K562 (cell line): ENCODE measurements around the gene DNER. TPM values are rescaled to one million over a fixed set of nuclear protein-coding genes. Genes with fewer than 3 reads are reported as not detected.

Source experiments
- ATAC-seq: fragments of 200-7000 bp; cut with Tn5 transposase; 3 replicates; pipeline ENCODE4 v1.9.1; 2020; ENCODE audit warnings: moderate library complexity
- BruUV-seq: library from RNA; stranded (reverse); fragments of 400-500 nt; replicated peaks from 2 replicates; lab custom pipeline; 2021; lab: Mats Ljungman, UMichigan
- CTCF ChIA-PET: fragments of 300-600 bp; formaldehyde crosslinking; extraction: SDS; loops from one replicate; lab custom pipeline; 2021; ENCODE audit warnings: low intra/inter-chr PET ratio; lab: Yijun Ruan, JAX
- POLR2A ChIA-PET: fragments of 300-600, 350-650 bp; sonication (Branson Sonifier 250); formaldehyde crosslinking; extraction: SDS; loops from one replicate; lab custom pipeline; 2021; ENCODE audit warnings: antibody characterized with exemption, inconsistent platforms; lab: Yijun Ruan, JAX
- DNase-seq, 4 experiments: peaks; one replicate each; pipeline versions ENCODE4 v3.0.0 to v3.0.0-alpha.2; 2011 to 2018; ENCODE audit warnings: low spot score in 3 of 4, mixed read lengths in 3 of 4; ENCODE audit errors: extremely low read depth in 1 of 4
- FAIRE-seq: peaks from 2 replicates; lab custom pipeline; 2011; peaks lifted over from hg19 to GRCh38; lab: Jason Lieb, UNC
- H2AFZ ChIP-seq: 2 replicates; pipeline ENCODE4 v1.6.0; 2011; ENCODE audit warnings: low read depth, low read length, control low read depth, inconsistent platforms
- H3K27ac ChIP-seq: fragments of 200-600 bp; 3 replicates; pipeline ENCODE4 v1.8.0; 2011; ENCODE audit warnings: low read depth, mild to moderate bottlenecking, control low read depth, inconsistent platforms, low read length, moderate library complexity, mixed read lengths; ENCODE audit errors: extremely low read depth
- H3K27me3 ChIP-seq, 2 experiments: fragments of 300-600 bp in 1 of 2; 2 replicates in 1 of 2; 3 replicates in 1 of 2; pipeline versions ENCODE4 v1.6.0 to v1.8.0; 2011; ENCODE audit warnings: inconsistent platforms in 2 of 2, low read length in 2 of 2, mild to moderate bottlenecking in 1 of 2, mixed read lengths in 1 of 2, moderate library complexity in 1 of 2; ENCODE audit not compliant: control insufficient read depth in 2 of 2, insufficient read depth in 2 of 2
- H3K36me3 ChIP-seq: fragments of 300-600 bp; 3 replicates; pipeline ENCODE4 v1.8.0; 2011; ENCODE audit warnings: mild to moderate bottlenecking, low read length, inconsistent platforms; ENCODE audit not compliant: control insufficient read depth, insufficient read depth
- H3K4me1 ChIP-seq, 2 experiments: fragments of 200-600 bp in 1 of 2; replicated peaks in 1 of 2; 2 replicates in 1 of 2; 3 replicates in 1 of 2; pipeline versions ENCODE4 v1.5.1 to v1.8.0; 2011; ENCODE audit warnings: inconsistent platforms in 2 of 2, low read length in 2 of 2, mild to moderate bottlenecking in 1 of 2, mixed read lengths in 1 of 2, moderate library complexity in 1 of 2; ENCODE audit not compliant: control insufficient read depth in 2 of 2, insufficient read depth in 2 of 2
- H3K4me2 ChIP-seq: 2 replicates; pipeline ENCODE4 v1.6.1; 2011; ENCODE audit warnings: low read length, control low read depth, inconsistent platforms, mixed read lengths; ENCODE audit not compliant: insufficient read depth
- H3K4me3 ChIP-seq: fragments of 200-600 bp; sonication (generic), shearing (Covaris generic); 2 replicates; pipeline ENCODE4 v1.5.1; 2016; ENCODE audit warnings: control low read depth, inconsistent platforms
- H3K79me2 ChIP-seq: fragments of 200-600 bp; 3 replicates; pipeline ENCODE4 v1.8.0; 2011; ENCODE audit warnings: low read length, inconsistent platforms; ENCODE audit not compliant: control insufficient read depth, insufficient read depth
- H3K9ac ChIP-seq, 2 experiments: 2 replicates each; pipeline versions ENCODE4 v1.6.0 to v1.6.1; 2011; ENCODE audit warnings: low read depth in 2 of 2, low read length in 2 of 2, control low read depth in 1 of 2, inconsistent platforms in 1 of 2, mild to moderate bottlenecking in 1 of 2, mixed read lengths in 1 of 2; ENCODE audit not compliant: insufficient read depth in 1 of 2
- H3K9me1 ChIP-seq: one replicate; pipeline ENCODE4 v1.6.0; 2011; ENCODE audit warnings: inconsistent platforms, mild to moderate bottlenecking, low read length, moderate library complexity; ENCODE audit not compliant: control insufficient read depth, insufficient read depth
- H3K9me3 ChIP-seq: replicated peaks from 2 replicates; pipeline ENCODE4 v1.5.1; 2011; ENCODE audit warnings: low read depth, low read length, inconsistent platforms; ENCODE audit not compliant: control insufficient read depth, insufficient read depth
- H4K20me1 ChIP-seq: replicated peaks from 2 replicates; pipeline ENCODE4 v1.6.1; 2011; ENCODE audit warnings: low read length, inconsistent platforms, mixed read lengths; ENCODE audit not compliant: control insufficient read depth, insufficient read depth
- EP400 ChIP-seq: fragments of 450-650 bp; IDR thresholded peaks from 2 replicates; pipeline ENCODE4 v1.6.1; 2017; ENCODE audit warnings: antibody characterized with exemption, mild to moderate bottlenecking, moderate library complexity
- HIVEP1 ChIP-seq: fragments of 250-450 bp; sonication (Bioruptor Pico); IDR thresholded peaks from 2 replicates; pipeline ENCODE4 v1.4.0; 2020; ENCODE audit warnings: mild to moderate bottlenecking
- RREB1 ChIP-seq: fragments of 250-450 bp; sonication (Bioruptor Pico); IDR thresholded peaks from 2 replicates; pipeline ENCODE4 v1.4.0; 2020
- TARDBP ChIP-seq: fragments of 450-650 bp; IDR thresholded peaks from 2 replicates; pipeline ENCODE4 v1.6.1; 2016
- ZNF318 ChIP-seq, 2 experiments: fragments of 450-650 bp; IDR thresholded peaks; 2 replicates each; pipeline ENCODE4 v1.6.1; 2016; ENCODE audit warnings: mild to moderate bottlenecking in 2 of 2, borderline replicate concordance in 1 of 2, low read depth in 1 of 2, moderate library complexity in 1 of 2
- ZNF347 ChIP-seq: fragments of 450-650 bp; formaldehyde crosslinking; IDR thresholded peaks from 2 replicates; pipeline ENCODE4 v1.4.0; 2020; ENCODE audit warnings: low read depth, mild to moderate bottlenecking, moderate library complexity
- ZNF444 ChIP-seq: fragments of 250-450 bp; sonication (Bioruptor Pico); IDR thresholded peaks from 2 replicates; pipeline ENCODE4 v1.4.0; 2020; ENCODE audit warnings: mild to moderate bottlenecking, moderate library complexity
- WGBS: fragments of 100-300 bp; shearing (Covaris generic); methylation state at CpG from one replicate; pipeline ENCODE4 v1.1.6; 2016; ENCODE audit warnings: low coverage, mixed read lengths; ENCODE audit not compliant: insufficient coverage; ENCODE audit errors: missing lambda C conversion rate; 5-methylcytosine and 5-hydroxymethylcytosine counted together
- in situ Hi-C: fragments of 300-500 bp; cut with MboI; formaldehyde crosslinking; loops from 4 replicates; pipeline ENCODE4 v1.15.0; 2018; ENCODE audit warnings: inconsistent platforms, mixed read lengths
- intact Hi-C: fragments of 100-400 bp; cut with micrococcal nuclease; formaldehyde crosslinking; loops from 2 replicates; pipeline ENCODE4 v1.14.2; 2022
- polyA plus RNA-seq, 8 experiments: library from polyadenylated mRNA; depleted of rRNA in 4 of 8; stranded (reverse) in 5 of 8; unstranded in 3 of 8; fragments of >200 nt; fragmentation: Nextera tagmentation in 2 of 8; fragmentation: Illumina TruSeq in 1 of 8; extraction: Ambion mirVana in 2 of 8; extraction: Trizol in 1 of 8; gene quantifications; 2 replicates each; pipeline versions ENCODE4 v1.2.1 to v1.2.3, GENCODE V29; 2011 to 2014; ENCODE audit warnings: inconsistent platforms in 1 of 8, missing spikeins in 1 of 8
- total RNA-seq, 7 experiments: library from RNA; depleted of rRNA in 6 of 7; stranded (reverse); fragments of >200 nt in 6 of 7; fragmentation: Illumina TruSeq in 2 of 7; extraction: Trizol in 2 of 7; gene quantifications; 2 replicates each; pipeline versions ENCODE4 v1.2.1 to v1.2.3, GENCODE V29; 2011 to 2021; ENCODE audit warnings: low replicate concordance in 1 of 7

Gene DNER
- total and polyA plus RNA-seq, 9 of the 15 experiments (the other 6 are each of a cell fraction or from before 2014, with no cell fraction given): not detected

GRCh38 chr2:229530434-229530833 lies 183.9 kb downstream of the DNER start:
- WGBS: 0% methylated on average over 6 of the region's 6 CpGs
- in situ Hi-C loops: no loop called here
- intact Hi-C loops: no loop called here
- TF ChIP-seq RREB1 (CRISPR knock-in tag) (no peak), HIVEP1 (CRISPR knock-in tag) (no peak), ZNF318 (IDR thresholded peaks at IDR 0.05; ENCODE audit: borderline replicate concordance in 1 of 2, low read depth in 1 of 2) (no peak), ZNF347 (CRISPR knock-in tag) (no peak), EP400 (no peak), TARDBP (no peak), ZNF444 (CRISPR knock-in tag) (no peak)

More at GRCh38 chr2:229530434-229530833, 183.9 kb downstream of the DNER start:
- Histone ChIP-seq H3K79me2 (no peaks in the 10 kb centered on the region), H3K4me1 (no peaks in the 10 kb centered on the region), H3K27ac (no peak overlapping the region), H3K9me3 (no peaks in the 10 kb centered on the region), H3K4me3 (no peak overlapping the region), H3K9ac (no peak overlapping the region), H3K4me2 (no peak overlapping the region), H3K36me3 (no peaks in the 10 kb centered on the region), H3K27me3 (no peaks in the 10 kb centered on the region), H4K20me1 (no peaks in the 10 kb centered on the region), H2AFZ (no peak overlapping the region), H3K9me1 (no peaks in the 10 kb centered on the region)
- ChIA-PET POLR2A (no interaction called here), CTCF (no interaction called here)
- FAIRE-seq (no peak), DNase-seq (no peak), ATAC-seq (no peak)
- no TSS peak for BruUV-seq
